ENCODE results near the gene PUS3.
A peak's percentile ranks its signal among the peaks of the same experiment; 100 is the strongest.

The PUS3 gene

GRCh38 chr11:125881291-125881690 is 21.7 kb downstream of the PUS3 start:
- no peak overlapping the region for H3K18ac ChIP-seq (ENCODE audit: low read length)
- H2BK120ac ChIP-seq (ENCODE audit: low read depth, low read length): no peak overlapping the region
- no peak overlapping the region for H3K14ac ChIP-seq (ENCODE audit: low read length)
- no peak overlapping the region for H2AK5ac ChIP-seq (ENCODE audit: low read depth, low read length)
- H3K4me1 ChIP-seq (ENCODE audit: control insufficient read depth in 2 of 2, insufficient read depth in 1 of 2, low read depth in 1 of 2, low read length in 2 of 2): no peaks in the 10 kb centered on the region
- no CpG with 5 or more reads among the region's 1 CpG for WGBS, 2 donors (ENCODE audit: extremely low coverage in 2 of 2, insufficient read length in 2 of 2, insufficient replicate concordance in 1 of 2)
- H3K79me1 ChIP-seq (ENCODE audit: low read depth, low read length): no peaks in the 10 kb centered on the region
- no peak overlapping the region for H3K27ac ChIP-seq (replicated peaks; ENCODE audit: low read length)
- H4K91ac ChIP-seq (ENCODE audit: low read depth, low read length, poor library complexity): no peak overlapping the region
- peaks cover 0 to 2% of the 10 kb centered on the region in 2 donors for H3K9me3 ChIP-seq (replicated peaks in 1 of 2; ENCODE audit: control insufficient read depth in 2 of 2, insufficient read depth in 1 of 2, low read depth in 1 of 2, low read length in 2 of 2)
- no peak overlapping the region for H2BK12ac ChIP-seq (ENCODE audit: low read length)
- H2BK15ac ChIP-seq (ENCODE audit: low read length): no peak overlapping the region
- H3K23ac ChIP-seq (ENCODE audit: low read depth, low read length, poor library complexity): no peak overlapping the region
- no peaks in the 10 kb centered on the region for H3K36me3 ChIP-seq (replicated peaks in 1 of 2; ENCODE audit: control insufficient read depth in 2 of 2, insufficient read depth in 2 of 2, low read length in 2 of 2)
- H2AFZ ChIP-seq (ENCODE audit: low read length): no peak overlapping the region
- H2BK5ac ChIP-seq (ENCODE audit: low read length): no peak overlapping the region
- no peak overlapping the region for H3K9ac ChIP-seq (ENCODE audit: low read depth, low read length, poor library complexity)
- DNase-seq (ENCODE audit: low spot score): no peak
- no peak overlapping the region for H3K4me2 ChIP-seq (ENCODE audit: insufficient read depth, low read length, poor library complexity, severe bottlenecking)
- H4K8ac ChIP-seq (ENCODE audit: low read depth, low read length): no peak overlapping the region
- H3K4ac ChIP-seq (ENCODE audit: low read length): no peak overlapping the region
- peaks cover 0 to 10% (median 0%) of the 10 kb centered on the region in 3 experiments for H3K27me3 ChIP-seq (ENCODE audit: control insufficient read depth in 3 of 3, insufficient read depth in 3 of 3, low read depth in 1 of 3, low read length in 3 of 3)
- H3K4me3 ChIP-seq (ENCODE audit: low read length in 2 of 2): no peak overlapping the region

GRCh38 chr11:125874556-125875124 is 28.4 kb downstream of the PUS3 start:
- Histone ChIP-seq H3K79me1 (ENCODE audit: low read depth, low read length) (no peaks in the 10 kb centered on the region), H4K91ac (ENCODE audit: low read depth, low read length, poor library complexity) (no peak overlapping the region), H3K23ac (ENCODE audit: low read depth, low read length, poor library complexity) (no peak overlapping the region), H3K18ac (ENCODE audit: low read length) (no peak overlapping the region), H3K9me3 (replicated peaks in 1 of 2; ENCODE audit: control insufficient read depth in 2 of 2, insufficient read depth in 1 of 2, low read depth in 1 of 2, low read length in 2 of 2) (peaks cover 1 to 6% of the 10 kb centered on the region in 2 donors), H3K4me1 (ENCODE audit: control insufficient read depth in 2 of 2, insufficient read depth in 1 of 2, low read depth in 1 of 2, low read length in 2 of 2) (no peaks in the 10 kb centered on the region), H2AK5ac (ENCODE audit: low read depth, low read length) (no peak overlapping the region), H3K36me3 (replicated peaks in 1 of 2; ENCODE audit: control insufficient read depth in 2 of 2, insufficient read depth in 2 of 2, low read length in 2 of 2) (no peaks in the 10 kb centered on the region), H3K27me3 (ENCODE audit: control insufficient read depth in 3 of 3, insufficient read depth in 3 of 3, low read depth in 1 of 3, low read length in 3 of 3) (no peaks in the 10 kb centered on the region), H2BK12ac (ENCODE audit: low read length) (no peak overlapping the region), H4K8ac (ENCODE audit: low read depth, low read length) (no peak overlapping the region), H2AFZ (ENCODE audit: low read length) (peak overlapping the region; percentile 54), H2BK5ac (ENCODE audit: low read length) (no peak overlapping the region), H3K14ac (ENCODE audit: low read length) (no peak overlapping the region), H3K4me2 (ENCODE audit: insufficient read depth, low read length, poor library complexity, severe bottlenecking) (no peak overlapping the region), H3K9ac (ENCODE audit: low read depth, low read length, poor library complexity) (no peak overlapping the region), H3K27ac (replicated peaks; ENCODE audit: low read length) (no peak overlapping the region), H2BK120ac (ENCODE audit: low read depth, low read length) (no peak overlapping the region), H3K4ac (ENCODE audit: low read length) (no peak overlapping the region), H3K4me3 (ENCODE audit: low read length in 2 of 2) (no peak overlapping the region), H2BK15ac (ENCODE audit: low read length) (no peak overlapping the region)
- DNase-seq (ENCODE audit: low spot score): peak; percentile 72
- no CpG with 5 or more reads among the region's 8 CpGs for WGBS, 2 donors (ENCODE audit: extremely low coverage in 2 of 2, insufficient read length in 2 of 2, insufficient replicate concordance in 1 of 2)

GRCh38 chr11:125873881-125874555 is 29.0 kb downstream of the PUS3 start:
- Histone ChIP-seq H3K36me3 (replicated peaks in 1 of 2; ENCODE audit: control insufficient read depth in 2 of 2, insufficient read depth in 2 of 2, low read length in 2 of 2) (no peaks in the 10 kb centered on the region), H3K18ac (ENCODE audit: low read length) (no peak overlapping the region), H3K9me3 (replicated peaks in 1 of 2; ENCODE audit: control insufficient read depth in 2 of 2, insufficient read depth in 1 of 2, low read depth in 1 of 2, low read length in 2 of 2) (peaks cover 1 to 6% of the 10 kb centered on the region in 2 donors), H3K4me1 (ENCODE audit: control insufficient read depth in 2 of 2, insufficient read depth in 1 of 2, low read depth in 1 of 2, low read length in 2 of 2) (no peaks in the 10 kb centered on the region), H3K9ac (ENCODE audit: low read depth, low read length, poor library complexity) (no peak overlapping the region), H3K27me3 (ENCODE audit: control insufficient read depth in 3 of 3, insufficient read depth in 3 of 3, low read depth in 1 of 3, low read length in 3 of 3) (no peaks in the 10 kb centered on the region), H3K4ac (ENCODE audit: low read length) (no peak overlapping the region), H3K14ac (ENCODE audit: low read length) (no peak overlapping the region), H3K4me3 (ENCODE audit: low read length in 2 of 2) (no peak overlapping the region), H2AFZ (ENCODE audit: low read length) (no peak overlapping the region), H2BK5ac (ENCODE audit: low read length) (no peak overlapping the region), H2BK120ac (ENCODE audit: low read depth, low read length) (no peak overlapping the region), H2BK15ac (ENCODE audit: low read length) (no peak overlapping the region), H2BK12ac (ENCODE audit: low read length) (no peak overlapping the region), H3K4me2 (ENCODE audit: insufficient read depth, low read length, poor library complexity, severe bottlenecking) (no peak overlapping the region), H4K8ac (ENCODE audit: low read depth, low read length) (no peak overlapping the region), H3K79me1 (ENCODE audit: low read depth, low read length) (no peaks in the 10 kb centered on the region), H3K23ac (ENCODE audit: low read depth, low read length, poor library complexity) (no peak overlapping the region), H4K91ac (ENCODE audit: low read depth, low read length, poor library complexity) (no peak overlapping the region), H3K27ac (replicated peaks; ENCODE audit: low read length) (no peak overlapping the region), H2AK5ac (ENCODE audit: low read depth, low read length) (no peak overlapping the region)
- DNase-seq (ENCODE audit: low spot score): no peak
- WGBS, 2 donors (ENCODE audit: extremely low coverage in 2 of 2, insufficient read length in 2 of 2, insufficient replicate concordance in 1 of 2): no CpG with 5 or more reads among the region's 20 CpGs

- DNase-seq (ENCODE audit: low spot score): no peak
- no peak overlapping the region for H3K9ac ChIP-seq (ENCODE audit: low read depth, low read length, poor library complexity)
- no peak overlapping the region for H2AK5ac ChIP-seq (ENCODE audit: low read depth, low read length)
- no peak overlapping the region for H3K23ac ChIP-seq (ENCODE audit: low read depth, low read length, poor library complexity)
- no peak overlapping the region for H4K91ac ChIP-seq (ENCODE audit: low read depth, low read length, poor library complexity)
- H3K4me1 ChIP-seq (ENCODE audit: control insufficient read depth in 2 of 2, insufficient read depth in 1 of 2, low read depth in 1 of 2, low read length in 2 of 2): peaks cover 0 to 4% of the 10 kb centered on the region in 2 donors
- H2BK120ac ChIP-seq (ENCODE audit: low read depth, low read length): no peak overlapping the region
- H3K79me1 ChIP-seq (ENCODE audit: low read depth, low read length): no peaks in the 10 kb centered on the region
- H3K27me3 ChIP-seq (ENCODE audit: control insufficient read depth in 3 of 3, insufficient read depth in 3 of 3, low read depth in 1 of 3, low read length in 3 of 3): no peaks in the 10 kb centered on the region
- H2BK15ac ChIP-seq (ENCODE audit: low read length): no peak overlapping the region
- H2BK5ac ChIP-seq (ENCODE audit: low read length): no peak overlapping the region
- H3K27ac ChIP-seq (replicated peaks; ENCODE audit: low read length): no peak overlapping the region
- peaks cover 1 to 6% of the 10 kb centered on the region in 2 donors for H3K9me3 ChIP-seq (replicated peaks in 1 of 2; ENCODE audit: control insufficient read depth in 2 of 2, insufficient read depth in 1 of 2, low read depth in 1 of 2, low read length in 2 of 2)
- no peak overlapping the region for H3K4me3 ChIP-seq (ENCODE audit: low read length in 2 of 2)
- no peak overlapping the region for H2BK12ac ChIP-seq (ENCODE audit: low read length)
- no peak overlapping the region for H3K4me2 ChIP-seq (ENCODE audit: insufficient read depth, low read length, poor library complexity, severe bottlenecking)
- no peak overlapping the region for H3K4ac ChIP-seq (ENCODE audit: low read length)
- H4K8ac ChIP-seq (ENCODE audit: low read depth, low read length): no peak overlapping the region
- H2AFZ ChIP-seq (ENCODE audit: low read length): no peak overlapping the region
- no peak overlapping the region for H3K18ac ChIP-seq (ENCODE audit: low read length)
- H3K36me3 ChIP-seq (replicated peaks in 1 of 2; ENCODE audit: control insufficient read depth in 2 of 2, insufficient read depth in 2 of 2, low read length in 2 of 2): no peaks in the 10 kb centered on the region
- no peak overlapping the region for H3K14ac ChIP-seq (ENCODE audit: low read length)
Measured at GRCh38 chr11:125872138-125872491, 30.9 kb downstream of the PUS3 start.
